Stimulated activated CD4-positive, alpha-beta T cell treated with anti-CD3 and anti-CD28 coated beads, Interleukin-15, amount 100 ng/mL, for 48 hours (primary cell): ENCODE data around the gene DMKN.

ENCODE experiments used
- DNase-seq, 2 donors: peaks; one replicate each; pipeline ENCODE4 v3.0.0-alpha.2; 2020; ENCODE audit warnings: low read depth in 2 of 2

Gene DMKN

DNA sequence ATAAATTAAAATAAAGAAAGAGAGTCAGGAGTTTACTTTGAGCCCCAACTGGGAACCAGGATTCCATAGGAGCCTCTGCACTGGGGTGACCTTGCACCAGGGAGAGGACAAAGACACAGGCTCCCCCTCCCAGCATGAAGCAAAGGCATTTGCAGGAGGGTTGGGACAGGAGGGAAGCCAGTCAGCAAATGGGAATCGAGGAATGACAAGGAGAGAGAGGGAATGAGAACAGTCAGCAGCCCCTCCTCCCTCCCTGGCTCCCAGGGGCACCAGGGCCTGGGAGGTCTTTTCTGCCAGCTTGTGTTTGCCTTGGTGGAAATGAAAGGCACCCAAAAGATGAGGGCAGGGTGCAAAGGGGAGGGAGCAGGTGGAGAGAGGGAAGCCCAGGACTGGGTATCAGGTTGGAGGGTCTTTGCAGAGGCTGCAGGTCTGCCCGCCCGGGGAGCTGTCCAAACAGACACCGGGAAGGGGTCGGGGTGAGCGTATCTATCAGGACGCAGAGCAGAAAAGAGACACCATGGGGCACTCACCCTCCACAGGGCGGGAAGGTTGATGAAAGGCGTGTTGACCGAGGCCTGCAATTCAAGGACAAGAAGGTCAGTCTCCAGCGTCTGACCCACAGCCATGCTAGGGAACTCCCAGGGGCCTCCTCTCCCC lies 10.9 kb upstream of the DMKN start:
- DNase-seq = no peak

DNA sequence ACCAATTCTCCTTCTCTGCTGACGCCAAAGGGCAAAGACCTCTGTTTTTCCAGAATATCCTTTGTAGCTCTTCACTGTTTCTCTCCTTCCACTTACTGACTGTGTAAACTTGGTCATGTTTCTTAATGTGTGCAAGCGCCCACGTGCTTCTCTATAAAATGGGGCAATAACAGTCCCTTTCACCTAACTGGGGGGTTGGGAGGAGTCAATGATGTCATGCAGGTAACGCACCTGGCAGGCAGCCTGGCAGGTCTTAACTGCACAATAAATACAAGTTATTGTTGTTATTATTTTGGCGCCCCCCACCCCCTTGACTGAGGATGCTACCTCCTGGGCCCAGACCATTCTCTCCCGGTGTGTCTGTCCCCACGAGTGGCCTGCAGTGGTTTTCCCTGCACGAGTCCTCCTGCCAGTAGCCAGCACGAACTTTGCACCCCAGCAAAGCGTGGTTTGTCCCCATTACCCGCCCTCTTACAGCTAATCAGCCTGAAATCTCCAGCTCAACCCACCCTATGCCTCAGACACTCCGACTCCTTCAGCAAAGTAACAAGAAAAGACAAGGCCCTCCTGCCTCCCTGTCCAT lies 9.4 kb upstream of the DMKN start:
- DNase-seq = no peak

DNA sequence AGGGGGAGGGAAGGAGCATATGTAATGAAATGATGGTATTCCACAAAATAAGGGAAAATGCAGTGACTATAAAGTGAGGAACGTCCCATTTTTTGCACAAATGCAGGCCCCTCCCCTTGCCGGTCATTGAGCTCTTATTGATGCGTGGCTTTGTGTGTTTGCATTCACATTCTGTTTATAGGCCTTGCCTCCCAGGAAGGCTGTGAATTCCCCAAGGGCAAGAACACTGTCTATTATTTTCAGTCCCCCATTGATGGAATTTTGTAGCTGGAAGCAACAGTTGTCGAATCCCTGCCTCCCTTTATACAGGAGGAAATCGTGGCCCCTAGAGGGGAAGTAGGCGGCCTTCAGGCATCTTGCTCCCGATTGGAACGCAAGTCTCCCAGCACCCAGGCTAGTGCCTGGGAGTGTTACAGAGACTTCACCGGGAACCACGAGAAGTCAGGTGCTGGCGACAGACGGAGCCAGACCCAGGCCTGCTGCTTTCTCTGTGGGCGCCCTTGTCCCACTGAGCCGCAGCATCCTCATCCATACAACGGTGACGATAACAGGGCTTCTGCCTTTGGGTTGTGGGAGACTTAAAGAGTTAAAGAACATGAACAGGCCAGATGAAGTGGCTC lies 7.8 kb upstream of the DMKN start:
- DNase-seq = no peak

DNA sequence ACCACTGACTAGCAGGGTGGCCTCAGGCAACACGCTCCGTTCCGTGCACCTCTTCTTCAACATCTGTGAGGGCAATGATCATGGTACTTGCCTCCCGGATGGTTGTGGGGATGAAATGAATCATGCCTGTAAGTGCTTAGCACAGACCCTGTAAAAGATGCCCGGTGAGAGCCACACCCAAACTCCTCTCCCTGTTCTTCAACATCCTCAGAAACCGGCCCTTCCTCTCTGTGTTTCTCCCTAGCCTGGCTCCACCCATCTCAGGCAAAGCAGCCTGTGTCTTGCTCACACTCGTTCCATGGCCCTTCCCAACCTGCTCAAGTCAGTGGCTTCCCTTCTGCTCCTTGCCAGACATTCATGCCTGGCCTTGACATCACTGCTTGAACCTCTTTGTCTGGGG lies 5.8 kb upstream of the DMKN start:
- DNase-seq = no peak

DNA sequence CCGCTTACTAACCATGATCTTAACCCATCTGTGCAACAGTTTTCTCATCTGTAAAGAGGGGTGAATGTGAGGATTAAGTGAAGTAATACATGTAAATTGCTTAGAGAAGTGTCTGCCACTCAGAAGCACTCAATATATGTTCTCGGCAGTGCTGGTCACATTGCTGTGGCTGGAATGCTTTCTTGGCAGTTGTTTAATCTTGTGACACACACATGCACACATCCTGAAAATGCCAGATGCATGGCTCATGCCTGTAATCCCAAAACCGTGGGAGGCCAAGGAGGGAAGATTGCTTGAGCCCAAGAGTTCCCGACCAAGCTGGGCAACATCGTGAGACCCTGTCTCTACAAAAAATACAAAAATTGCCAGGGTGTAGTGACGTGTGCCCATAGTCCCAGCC lies 4.9 kb upstream of the DMKN start:
- no peak for DNase-seq

DNA sequence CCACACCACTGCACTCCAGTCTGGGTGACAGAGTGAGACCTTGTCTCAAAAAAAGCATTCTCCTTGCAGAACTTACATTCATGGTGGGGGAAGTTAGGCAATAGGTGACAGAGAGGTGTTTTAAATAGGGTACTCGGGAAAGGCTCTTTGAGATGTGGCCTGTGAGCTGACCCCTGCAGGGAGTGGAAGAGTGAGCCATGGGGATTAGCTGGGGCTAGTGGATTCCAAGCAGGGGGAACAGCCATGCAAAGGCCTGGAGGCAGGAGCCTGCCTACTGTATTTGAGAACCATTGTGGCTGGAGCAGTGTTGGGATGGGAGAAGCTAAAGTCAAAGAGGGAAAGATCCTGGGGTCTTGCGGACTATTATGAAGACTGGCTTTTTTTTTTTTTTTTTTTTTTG lies 3.9 kb upstream of the DMKN start:
- DNase-seq = no peak

DNA sequence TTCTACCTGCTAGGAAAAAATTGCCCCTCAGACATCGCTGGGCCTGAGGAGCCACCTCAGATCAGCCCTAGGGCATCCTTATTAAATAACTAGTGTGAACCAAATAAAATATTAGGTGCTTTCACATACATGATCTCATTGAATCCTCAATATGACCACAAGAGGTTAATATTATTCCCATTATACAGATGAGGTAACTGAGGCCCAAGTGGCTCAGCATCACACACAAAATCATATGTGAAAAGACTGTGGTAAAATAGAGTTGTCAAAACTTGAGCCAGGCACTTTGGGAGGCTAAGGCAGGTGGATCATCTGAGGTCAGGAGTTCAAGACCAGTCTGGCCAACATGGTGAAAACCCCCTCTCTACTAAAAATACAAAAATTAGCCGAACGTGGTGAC lies 2.9 kb upstream of the DMKN start:
- no peak for DNase-seq

DNA sequence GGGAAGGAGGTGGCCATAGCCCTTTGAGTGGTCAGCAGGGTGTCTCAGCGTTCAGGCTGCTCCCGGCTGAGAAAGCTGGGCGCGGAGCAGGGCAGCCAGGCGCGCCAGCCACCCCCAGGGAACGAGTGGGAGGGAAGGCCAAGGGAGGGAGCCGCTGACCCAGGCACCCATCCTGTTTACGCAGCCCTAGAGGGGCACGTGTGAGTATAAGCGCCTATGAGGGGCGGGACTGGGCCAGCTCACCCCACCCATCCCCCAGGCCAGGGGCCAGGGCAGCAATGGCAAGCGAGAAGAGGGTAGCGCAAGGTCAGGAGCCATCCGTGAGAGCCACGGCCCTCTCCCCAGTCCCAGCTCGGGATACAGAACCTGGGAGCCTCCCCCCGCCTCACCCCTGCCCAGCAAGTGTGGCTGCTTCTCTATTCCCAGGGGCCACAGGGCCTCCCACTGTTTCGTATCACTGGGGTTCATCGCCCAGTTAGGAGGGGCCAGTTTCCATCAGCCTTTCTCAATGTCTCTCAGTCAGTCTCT lies 897 bp upstream of the DMKN start:
- no peak for DNase-seq

DNA sequence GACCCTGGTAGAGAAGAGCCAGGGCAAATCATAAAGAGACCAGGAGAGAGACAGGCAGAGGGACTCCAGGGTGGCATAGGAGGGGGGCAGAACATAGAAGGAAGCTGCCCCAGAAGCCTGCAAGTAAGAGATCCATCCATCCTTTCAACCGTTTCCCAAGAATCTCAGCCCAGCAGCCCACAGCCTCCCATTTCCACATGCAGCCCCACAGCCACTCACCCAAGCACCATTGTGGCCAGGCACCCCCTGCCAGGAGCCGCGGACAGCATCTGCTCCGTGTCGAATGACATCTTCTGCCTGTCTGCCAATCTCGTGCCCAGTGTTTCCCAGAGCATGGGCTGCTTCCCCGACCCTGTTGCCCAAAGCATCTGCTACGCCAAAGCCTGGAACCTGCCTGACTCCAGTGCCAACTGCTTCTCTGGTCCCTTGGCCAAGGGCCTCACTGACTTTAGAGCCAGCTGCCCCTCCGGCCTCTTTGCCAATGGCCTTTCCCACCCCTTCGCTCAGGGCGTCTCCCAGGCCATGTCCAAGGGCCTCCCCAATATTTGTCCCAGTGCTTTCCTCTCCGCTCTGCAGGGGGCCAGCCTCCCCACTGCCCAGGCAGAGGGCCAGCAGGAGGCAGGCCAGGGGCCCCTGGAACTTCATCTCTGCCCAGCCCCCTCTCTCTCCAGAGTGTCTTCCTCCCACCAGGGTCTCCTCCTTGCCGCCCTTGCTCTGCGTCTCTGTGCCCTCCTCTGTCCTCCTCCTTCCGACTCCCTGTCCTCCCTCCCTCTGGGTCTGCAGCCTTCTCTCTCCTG lies 420 bp downstream of the DMKN start:
- no peak for DNase-seq

DNA sequence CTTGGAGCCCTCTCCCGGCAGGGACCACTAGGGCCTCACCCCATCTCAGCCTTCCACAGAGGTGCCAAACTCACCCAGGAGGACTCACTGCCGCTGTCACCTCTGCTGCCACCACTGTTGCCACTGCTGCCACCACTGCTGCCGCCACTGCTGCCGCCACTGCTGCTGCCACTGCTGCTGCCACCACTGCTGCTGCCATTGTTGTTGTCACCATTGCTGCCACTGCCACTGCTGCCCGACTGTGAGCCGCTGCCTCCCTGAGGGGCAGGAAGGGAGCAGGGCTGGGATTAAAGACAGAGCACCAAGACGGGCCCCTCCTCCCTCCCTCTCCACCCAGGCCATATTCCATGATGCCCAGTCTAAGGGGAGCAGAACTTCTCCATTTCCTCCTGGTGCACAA lies 2.1 kb downstream of the DMKN start:
- DNase-seq = no peak

DNA sequence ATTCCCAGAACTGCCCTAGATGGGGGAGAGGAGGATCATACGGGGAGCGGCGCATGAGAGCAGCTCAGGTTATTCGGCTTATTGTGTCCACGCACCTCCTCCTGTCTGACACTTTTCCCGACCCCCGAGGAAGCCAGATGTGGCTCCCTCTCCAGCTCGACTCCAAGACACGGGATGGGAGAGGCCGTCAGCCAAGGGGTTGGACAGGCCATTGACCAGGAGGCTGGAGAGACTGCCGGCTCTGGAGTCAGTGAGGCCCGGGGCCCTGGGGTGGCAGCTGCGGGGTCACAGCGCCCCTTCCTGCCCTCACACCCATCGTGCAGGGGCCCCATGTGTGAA lies 2.9 kb downstream of the DMKN start:
- DNase-seq = no peak

DNA sequence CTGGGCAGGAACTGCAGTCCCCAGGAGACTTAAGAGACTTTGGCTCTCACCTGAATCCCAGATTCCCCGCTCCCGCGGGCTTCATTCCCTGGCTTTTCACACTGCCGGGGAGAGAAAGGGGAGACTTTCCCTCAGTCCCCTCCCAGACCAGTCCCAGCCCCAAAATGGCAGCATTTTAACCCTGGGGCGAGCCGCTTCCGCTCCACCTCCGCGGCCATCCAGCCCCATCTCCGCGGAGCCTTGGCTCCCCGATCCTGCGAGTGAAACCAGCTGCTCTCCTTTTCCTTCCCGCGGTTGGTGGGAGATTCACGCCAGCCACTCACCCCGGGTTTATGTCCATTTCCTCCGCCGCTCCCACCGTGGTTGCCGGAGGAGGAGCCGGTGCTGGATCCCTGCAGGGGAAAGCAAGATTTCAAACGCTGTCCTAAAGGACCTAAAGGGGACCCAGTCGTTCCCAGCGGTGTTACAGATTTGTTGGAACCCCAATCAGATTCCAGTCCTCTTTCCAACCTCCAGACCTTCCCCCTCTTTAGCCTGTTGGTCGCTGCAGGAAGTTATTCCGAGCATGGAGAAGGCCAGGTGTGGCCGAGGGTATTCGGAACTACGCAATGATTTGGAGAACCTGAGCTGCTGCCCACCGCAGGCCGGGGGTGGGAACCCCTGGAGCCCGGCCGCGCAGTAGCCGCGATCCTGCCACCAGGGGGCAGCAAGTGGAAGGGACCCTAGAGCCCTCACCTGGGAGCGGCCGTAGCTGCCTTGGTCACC lies 3.4 kb downstream of the DMKN start:
- peak; percentile 38 to 70 for DNase-seq

DNA sequence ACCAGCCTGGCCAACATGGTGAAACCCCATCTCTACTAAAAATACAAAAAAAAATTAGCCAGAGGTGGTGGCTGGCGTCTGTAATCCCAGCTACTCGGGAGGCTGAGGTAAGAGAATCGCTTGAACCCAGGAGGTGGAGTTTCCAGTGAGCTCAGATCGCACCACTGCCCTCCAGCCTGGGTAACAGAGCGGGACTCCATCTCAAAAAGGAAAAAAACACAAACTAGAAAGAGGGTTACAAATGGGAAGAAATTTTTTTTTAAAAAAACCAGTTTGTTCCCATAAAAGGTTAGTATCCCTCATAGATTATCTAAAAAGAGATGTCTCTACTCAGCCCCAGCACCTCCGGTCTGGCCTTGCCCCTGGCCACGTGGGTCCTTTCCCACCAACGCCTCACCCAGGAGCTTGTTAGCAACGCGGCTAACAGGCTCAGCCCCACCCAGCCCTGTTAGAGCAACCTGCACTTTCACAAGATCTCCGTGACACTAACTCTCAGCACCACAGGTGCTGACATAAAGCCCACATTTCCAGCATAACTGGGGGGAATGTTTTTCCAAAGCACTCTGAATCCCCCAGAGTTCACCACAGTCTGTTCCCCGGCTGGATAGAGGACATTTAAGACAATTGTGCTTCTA lies 4.3 kb downstream of the DMKN start:
- peak in 1 of 2 donors; percentile 21 for DNase-seq

DNA sequence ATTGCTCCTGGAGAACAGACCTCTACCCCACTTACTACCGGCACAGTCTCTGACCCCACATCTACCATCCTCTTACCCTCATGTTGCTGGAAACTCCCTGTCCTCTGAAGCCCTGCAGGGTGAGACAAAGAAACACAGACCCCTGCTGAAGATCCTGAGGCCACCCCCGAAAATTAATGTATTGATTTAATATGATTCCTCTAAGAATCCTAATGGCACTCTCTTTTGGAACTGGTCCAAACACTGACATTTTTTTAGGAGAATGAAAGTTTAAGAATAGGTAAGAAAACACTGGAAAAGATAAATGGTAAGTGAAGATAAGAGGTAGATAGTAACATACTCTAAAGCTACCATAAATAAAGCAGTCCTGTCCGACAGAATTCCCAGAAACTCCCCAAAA lies 5.3 kb downstream of the DMKN start:
- no peak for DNase-seq

DNA sequence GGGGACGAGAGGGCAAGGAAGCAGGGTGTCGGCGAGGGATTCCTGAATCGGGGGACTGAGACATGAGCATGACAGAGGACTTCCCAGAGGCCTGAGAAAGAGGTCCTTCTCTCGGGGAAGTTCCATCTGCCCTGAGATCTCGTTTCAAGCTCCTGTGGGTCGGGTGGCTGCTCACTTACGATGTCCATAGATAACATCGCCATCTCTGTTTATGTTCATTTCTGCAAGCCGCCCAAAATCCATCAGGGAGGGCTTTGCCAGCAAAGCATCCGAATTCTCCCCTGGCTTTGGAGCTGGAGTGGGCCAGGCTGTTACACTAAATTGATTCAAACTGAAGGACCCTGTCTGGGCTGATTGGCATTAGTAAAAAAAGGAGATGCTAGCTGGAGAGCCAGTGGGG lies 5.9 kb downstream of the DMKN start:
- no peak for DNase-seq

DNA sequence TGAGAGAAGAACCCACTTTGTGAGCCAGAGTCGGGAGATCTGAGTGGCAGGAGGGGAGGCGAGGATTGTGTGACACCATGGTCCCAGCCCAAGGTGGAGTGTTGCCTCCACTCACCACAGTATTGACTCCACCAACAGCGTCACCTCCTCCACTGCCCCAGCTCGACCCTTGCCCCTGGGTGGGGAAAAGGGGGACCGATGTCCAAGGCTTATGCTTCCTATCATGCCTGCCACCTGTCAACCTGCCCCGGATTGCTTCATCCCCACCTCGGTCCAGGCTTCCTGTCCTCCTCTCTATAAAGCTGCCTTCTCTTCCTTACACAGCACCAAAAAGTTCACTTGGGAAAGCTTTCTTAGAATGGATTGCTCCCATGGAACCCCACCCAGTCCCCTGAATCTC lies 7.4 kb downstream of the DMKN start:
- DNase-seq = no peak

DNA sequence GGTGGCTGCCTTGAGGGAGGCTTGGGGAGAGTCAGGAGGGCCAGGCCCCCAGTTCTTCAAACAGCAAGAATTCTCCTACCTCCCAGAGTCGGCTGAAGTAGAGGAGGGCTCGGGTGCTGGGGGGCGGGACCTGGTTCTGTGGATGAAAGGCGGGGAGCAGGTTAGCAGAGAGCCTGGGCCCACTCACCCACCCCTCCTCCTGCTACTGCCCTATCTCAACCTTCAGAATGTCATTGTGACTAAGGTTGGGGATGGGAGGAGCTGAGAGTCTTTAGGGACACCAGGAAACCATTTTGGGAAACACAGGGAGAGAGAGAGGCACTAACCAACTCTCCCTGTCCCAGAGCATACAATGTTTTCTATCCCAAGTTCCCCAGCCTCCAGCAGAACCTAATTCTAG lies 10.7 kb downstream of the DMKN start:
- DNase-seq = no peak

DNA sequence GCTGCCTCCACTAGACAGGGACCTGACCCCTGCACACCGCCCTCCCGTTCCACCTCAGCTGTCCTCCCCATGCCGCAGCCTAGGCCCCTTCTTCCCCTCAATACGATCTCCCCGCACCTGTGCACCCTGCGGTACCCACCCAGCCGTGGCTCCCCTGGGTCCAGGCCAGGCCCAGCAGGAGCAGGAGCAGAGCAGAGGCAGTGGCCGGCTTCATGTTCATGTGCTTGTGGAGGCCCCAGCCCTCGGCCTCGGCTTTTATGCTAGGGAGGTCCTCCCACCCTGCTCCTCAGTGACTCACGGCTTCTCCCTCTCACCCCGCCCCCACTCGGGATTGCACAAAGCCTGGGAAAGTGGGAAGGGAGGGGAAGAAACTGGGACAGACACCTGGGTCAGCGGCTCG lies 11.8 kb downstream of the DMKN start:
- no peak for DNase-seq

DNA sequence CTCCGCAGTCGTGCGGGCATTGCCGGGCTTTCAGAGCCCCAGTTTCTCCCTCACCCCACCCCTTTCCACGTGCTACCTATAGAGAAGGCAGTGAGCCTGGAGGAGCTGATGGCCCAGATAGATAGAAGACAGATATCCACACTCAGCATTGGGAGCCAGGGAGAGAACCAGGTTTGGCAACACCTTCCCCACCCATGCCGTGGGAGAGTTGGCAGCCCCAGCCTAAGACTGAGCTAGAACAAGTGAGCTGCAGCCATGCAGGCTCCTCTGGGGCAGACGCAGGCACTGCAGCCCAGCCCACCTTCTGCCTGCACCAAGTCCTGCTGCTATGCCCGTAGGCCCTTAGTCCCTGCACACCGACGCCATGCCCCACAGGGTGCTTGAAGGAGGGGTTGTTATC lies 12.8 kb downstream of the DMKN start:
- DNase-seq = no peak

DNA sequence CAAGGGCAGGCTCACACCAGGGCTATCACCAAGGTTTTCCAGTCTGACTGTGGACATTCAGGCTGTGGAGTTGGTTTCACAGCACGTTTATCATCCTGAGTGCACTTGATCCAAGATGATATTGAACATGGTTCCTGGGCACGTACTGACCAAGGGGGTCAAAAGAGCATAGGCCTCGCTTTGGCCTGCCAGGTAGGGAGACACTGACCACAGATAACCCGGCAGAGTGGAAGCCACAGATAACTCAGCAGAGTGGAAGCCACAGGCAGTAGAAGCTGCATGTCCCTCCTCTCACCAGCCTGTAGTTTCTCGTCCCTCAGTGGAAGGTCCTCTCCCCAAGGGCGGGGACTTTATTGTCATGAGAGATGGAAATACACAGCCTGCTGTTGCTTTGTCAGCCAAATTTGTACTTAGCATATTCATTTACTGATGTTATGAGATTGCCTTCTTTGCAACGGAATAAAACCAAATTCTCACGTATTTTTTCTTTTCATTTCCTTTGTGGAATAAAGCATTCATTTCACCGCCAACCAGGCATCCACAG lies 14.4 kb downstream of the DMKN start:
- no peak for DNase-seq

DNA sequence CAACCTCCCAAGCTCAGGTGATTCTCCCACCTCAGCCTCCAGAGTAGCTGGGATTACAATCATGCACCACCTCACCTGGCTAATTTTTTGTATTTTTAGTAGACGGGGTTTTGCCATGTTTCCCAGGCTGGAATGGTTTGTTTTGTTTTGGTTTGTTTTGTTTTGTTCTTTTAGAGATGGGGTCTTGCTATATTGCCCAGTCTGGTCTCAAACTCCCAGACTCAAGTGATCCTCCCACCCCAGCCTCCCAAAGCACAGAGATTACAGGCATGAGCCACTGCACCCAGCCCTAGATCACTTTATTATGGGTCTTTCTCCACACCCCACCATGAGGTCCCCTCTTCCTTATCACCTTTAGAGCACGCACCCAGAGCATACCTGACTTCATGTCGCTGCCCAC lies 15.2 kb downstream of the DMKN start:
- DNase-seq = no peak
